OCI-LY7 (cell line): Measurements from ENCODE around the gene LAMC1.

Source experiments
- CTCF ChIP-seq: fragments of 200-600 bp; sonication (generic); conservative IDR thresholded peaks from 2 replicates; pipeline ENCODE4 v1.5.1; 2014; ENCODE audit warnings: mild to moderate bottlenecking, antibody characterized with exemption, low read length, moderate library complexity, mixed read lengths
- EZH2phosphoT487 ChIP-seq: fragments of 200-600 bp; sonication (generic); IDR thresholded peaks from 2 replicates; pipeline ENCODE4 v1.6.1; 2018; ENCODE audit warnings: low read depth, borderline replicate concordance, mild to moderate bottlenecking, mixed run types, antibody characterized with exemption, low read length, moderate library complexity, mixed read lengths

GRCh38 chr1:183164340-183164739 lies 141.1 kb downstream of the LAMC1 start:
- no peak for TF ChIP-seq CTCF
- TF ChIP-seq EZH2phosphoT487: no peak
